GM23338 (cell line): ENCODE data around the gene LRP11. TPM values are rescaled to one million over a fixed set of nuclear protein-coding genes. Genes with fewer than 3 reads are reported as not detected.

Experiments
- ATAC-seq: fragments of 200-7000 bp; cut with Tn5 transposase; 3 replicates; pipeline ENCODE4 v1.9.1; 2020
- DNase-seq: peaks from one replicate; pipeline ENCODE4 v3.0.0-alpha.2; 2015; ENCODE audit warnings: low spot score
- H2AFZ ChIP-seq: fragments of 200-600 bp; sonication (generic); 2 replicates; pipeline ENCODE4 v1.8.0; 2016; ENCODE audit warnings: antibody characterized with exemption, mild to moderate bottlenecking, moderate library complexity
- H3F3A ChIP-seq: fragments of 200-600 bp; sonication (generic); replicated peaks from 2 replicates; pipeline ENCODE4 v1.8.0; 2017; ENCODE audit warnings: antibody characterized with exemption, mixed run types, low read depth
- H3K27ac ChIP-seq: fragments of 200-600 bp; sonication (generic); 2 replicates; pipeline ENCODE4 v1.6.1; 2016; ENCODE audit warnings: low read depth
- H3K27me3 ChIP-seq: fragments of 200-600 bp; sonication (generic); 2 replicates; pipeline ENCODE4 v1.8.0; 2016; ENCODE audit warnings: mild to moderate bottlenecking, mixed run types, moderate library complexity; ENCODE audit not compliant: insufficient read depth
- H3K36me3 ChIP-seq: fragments of 200-600 bp; sonication (generic); 2 replicates; pipeline ENCODE4 v1.8.0; 2016; ENCODE audit warnings: mild to moderate bottlenecking; ENCODE audit not compliant: insufficient read depth
- H3K4me1 ChIP-seq: fragments of 200-600 bp; sonication (generic); 2 replicates; pipeline ENCODE4 v1.8.0; 2016; ENCODE audit warnings: mild to moderate bottlenecking, moderate library complexity; ENCODE audit not compliant: insufficient read depth
- H3K4me2 ChIP-seq: fragments of 200-600 bp; sonication (generic); 2 replicates; pipeline ENCODE4 v1.7.1; 2017; ENCODE audit warnings: mixed run types
- H3K4me3 ChIP-seq: fragments of 200-600 bp; sonication (generic); 2 replicates; pipeline ENCODE4 v1.6.1; 2016; ENCODE audit warnings: mixed run types
- H3K79me2 ChIP-seq: fragments of 200-600 bp; sonication (generic); replicated peaks from 2 replicates; pipeline ENCODE4 v1.8.0; 2017; ENCODE audit warnings: mild to moderate bottlenecking; ENCODE audit not compliant: insufficient read depth
- H3K9me2 ChIP-seq: fragments of 200-600 bp; sonication (generic); 2 replicates; pipeline ENCODE4 v1.8.0; 2017; ENCODE audit not compliant: insufficient read depth
- H4K20me1 ChIP-seq: fragments of 200-600 bp; sonication (generic); replicated peaks from 2 replicates; pipeline ENCODE4 v1.8.0; 2017; ENCODE audit warnings: mild to moderate bottlenecking; ENCODE audit not compliant: insufficient read depth
- H3K27ac Mint-ChIP-seq: 2 replicates; pipeline ENCODE4 v1.8.0; 2020; ENCODE audit warnings: inconsistent platforms, mild to moderate bottlenecking, moderate library complexity, mixed read lengths
- H3K27me3 Mint-ChIP-seq: 3 replicates; pipeline ENCODE4 v1.8.0; 2022; ENCODE audit warnings: low read depth, mild to moderate bottlenecking, moderate library complexity, mixed read lengths, inconsistent platforms; ENCODE audit not compliant: insufficient read depth, poor library complexity
- H3K36me3 Mint-ChIP-seq: 3 replicates; pipeline ENCODE4 v1.8.0; 2021; ENCODE audit warnings: low read depth, mild to moderate bottlenecking, inconsistent platforms, moderate library complexity, mixed read lengths
- H3K4me1 Mint-ChIP-seq: 3 replicates; pipeline ENCODE4 v1.8.0; 2020; ENCODE audit warnings: mild to moderate bottlenecking, inconsistent platforms, mixed read lengths
- H3K4me3 Mint-ChIP-seq: 3 replicates; pipeline ENCODE4 v1.8.0; 2021; ENCODE audit warnings: moderate library complexity, mild to moderate bottlenecking, inconsistent platforms, mixed read lengths
- H3K9me3 Mint-ChIP-seq: 3 replicates; pipeline ENCODE4 v1.8.0; 2020; ENCODE audit warnings: moderate library complexity, mild to moderate bottlenecking, inconsistent platforms, mixed read lengths
- CREB1 ChIP-seq: fragments of 250-450 bp; sonication (Bioruptor Pico); IDR thresholded peaks from 2 replicates; pipeline ENCODE4 v1.5.0; 2020; ENCODE audit warnings: low read depth, mild to moderate bottlenecking, moderate library complexity
- EZH2 ChIP-seq: fragments of 200-600 bp; sonication (generic); IDR thresholded peaks from one replicate; pipeline ENCODE4 v1.8.0; 2017; ENCODE audit warnings: antibody characterized with exemption, mild to moderate bottlenecking, low read depth; ENCODE audit not compliant: unreplicated experiment
- JUNB ChIP-seq: IDR thresholded peaks from one replicate; pipeline ENCODE4 v1.6.1; 2016; ENCODE audit warnings: antibody characterized with exemption; ENCODE audit not compliant: unreplicated experiment
- NANOG ChIP-seq: IDR thresholded peaks from 2 replicates; pipeline ENCODE4 v1.6.1; 2016; ENCODE audit warnings: antibody characterized with exemption, borderline replicate concordance
- POLR2AphosphoS5 ChIP-seq: IDR thresholded peaks from 2 replicates; pipeline ENCODE4 v1.6.1; 2016; ENCODE audit warnings: antibody characterized with exemption, low read depth
- STAT1 ChIP-seq: IDR thresholded peaks from one replicate; pipeline ENCODE4 v1.6.1; 2016; ENCODE audit warnings: antibody characterized with exemption; ENCODE audit not compliant: unreplicated experiment
- ZNF114 ChIP-seq: fragments of 250-450 bp; sonication (Bioruptor Pico); IDR thresholded peaks from 2 replicates; pipeline ENCODE4 v1.5.0; 2020; ENCODE audit warnings: mild to moderate bottlenecking, moderate library complexity
- ZNF331 ChIP-seq: fragments of 250-450 bp; sonication (Bioruptor Pico); IDR thresholded peaks from 2 replicates; pipeline ENCODE4 v1.5.0; 2020; ENCODE audit warnings: low read depth, mild to moderate bottlenecking, moderate library complexity
- polyA plus RNA-seq: library from polyadenylated mRNA; unstranded; fragments of >200 nt; fragmentation: Nextera tagmentation; extraction: Ambion mirVana; gene quantifications from 2 replicates; pipeline ENCODE4 v1.2.1, GENCODE V29; 2016
- total RNA-seq: library from RNA; depleted of rRNA; stranded (reverse); fragments of >200 nt; shearing (Covaris generic); gene quantifications from 2 replicates; pipeline ENCODE4 v1.2.3, GENCODE V29; 2014
- TF ChIP-seq, protein P1 (sequence below): fragments of 250-450 bp; sonication (Bioruptor Pico); IDR thresholded peaks from 2 replicates; pipeline ENCODE4 v1.5.0; 2020; ENCODE audit warnings: mild to moderate bottlenecking, moderate library complexity
- TF ChIP-seq, protein P2 (sequence below): IDR thresholded peaks from one replicate; pipeline ENCODE4 v1.6.1; 2018; ENCODE audit warnings: antibody characterized with exemption; ENCODE audit not compliant: unreplicated experiment

LRP11 gene
- total and polyA plus RNA-seq, 2 experiments from 2014 or later = 10.8 to 37.1 TPM

DNA sequence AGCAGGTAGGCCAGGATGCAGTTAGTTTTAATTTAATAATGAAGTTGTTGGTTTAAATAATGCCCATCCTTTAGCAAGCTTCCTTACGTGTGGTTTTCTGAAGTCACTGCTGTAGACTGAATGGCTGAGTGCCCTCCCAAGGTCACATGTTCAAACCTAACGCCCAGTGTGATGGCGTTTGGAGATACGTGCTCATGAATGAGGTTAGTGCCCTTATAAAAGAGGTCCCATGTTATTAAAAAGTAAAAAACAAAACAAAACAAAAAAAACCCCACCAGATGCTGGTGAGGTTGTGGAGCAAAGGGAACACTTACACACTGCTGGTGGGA lies 16.3 kb downstream of the LRP11 start (continued):
- TF ChIP-seq EZH2 = no peak
- no peak for TF ChIP-seq ZNF331 (CRISPR knock-in tag)

DNA sequence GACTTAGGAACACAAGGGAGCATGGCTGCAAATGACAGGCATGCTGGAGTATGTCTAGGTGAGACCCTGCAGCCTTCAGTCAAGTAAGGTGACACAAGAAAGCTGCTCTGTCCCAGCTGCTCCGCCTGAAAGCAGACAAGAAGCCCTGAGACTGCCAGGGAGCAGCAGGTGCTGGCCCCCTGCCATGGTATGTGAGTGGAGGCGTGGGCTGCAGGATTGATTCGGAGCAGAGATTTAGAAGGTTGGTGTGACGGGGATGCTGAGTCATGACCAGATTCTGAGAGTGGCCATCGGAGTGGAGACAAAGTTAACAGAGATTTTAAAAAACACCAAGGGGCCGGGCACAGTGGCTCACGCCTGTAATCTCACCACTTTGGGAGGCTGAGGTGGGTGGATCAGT lies 17.8 kb downstream of the LRP11 start:
- ATAC-seq = no peak
- no peaks in the 10 kb centered on the region for H3K9me2 ChIP-seq
- Mint-ChIP-seq H3K27ac (no peak overlapping the region), H3K36me3 (no peaks in the 10 kb centered on the region; the same call in 1 of the 3 replicates), H3K27me3 (peaks cover 6% of the 10 kb centered on the region), H3K9me3 (no peaks in the 10 kb centered on the region), H3K4me3 (no peak overlapping the region), H3K4me1 (no peaks in the 10 kb centered on the region; the same call in 2 of the 3 replicates)
- H3K4me2 ChIP-seq = no peak overlapping the region
- no peaks in the 10 kb centered on the region for H3K79me2 ChIP-seq
- no peaks in the 10 kb centered on the region for H3F3A ChIP-seq
- H2AFZ ChIP-seq = no peak overlapping the region
- H3K4me3 ChIP-seq = no peak overlapping the region
- no peaks in the 10 kb centered on the region for H3K36me3 ChIP-seq
- H3K27ac ChIP-seq = no peak overlapping the region
- DNase-seq = no peak
- TF ChIP-seq ZNF114 (CRISPR knock-in tag) (no peak), POLR2AphosphoS5 (no peak), CREB1 (CRISPR knock-in tag) (no peak), JUNB (no peak), STAT1 (no peak), ZNF331 (CRISPR knock-in tag) (no peak), NANOG (no peak), EZH2 (no peak)
- TF ChIP-seq, protein P1, sequence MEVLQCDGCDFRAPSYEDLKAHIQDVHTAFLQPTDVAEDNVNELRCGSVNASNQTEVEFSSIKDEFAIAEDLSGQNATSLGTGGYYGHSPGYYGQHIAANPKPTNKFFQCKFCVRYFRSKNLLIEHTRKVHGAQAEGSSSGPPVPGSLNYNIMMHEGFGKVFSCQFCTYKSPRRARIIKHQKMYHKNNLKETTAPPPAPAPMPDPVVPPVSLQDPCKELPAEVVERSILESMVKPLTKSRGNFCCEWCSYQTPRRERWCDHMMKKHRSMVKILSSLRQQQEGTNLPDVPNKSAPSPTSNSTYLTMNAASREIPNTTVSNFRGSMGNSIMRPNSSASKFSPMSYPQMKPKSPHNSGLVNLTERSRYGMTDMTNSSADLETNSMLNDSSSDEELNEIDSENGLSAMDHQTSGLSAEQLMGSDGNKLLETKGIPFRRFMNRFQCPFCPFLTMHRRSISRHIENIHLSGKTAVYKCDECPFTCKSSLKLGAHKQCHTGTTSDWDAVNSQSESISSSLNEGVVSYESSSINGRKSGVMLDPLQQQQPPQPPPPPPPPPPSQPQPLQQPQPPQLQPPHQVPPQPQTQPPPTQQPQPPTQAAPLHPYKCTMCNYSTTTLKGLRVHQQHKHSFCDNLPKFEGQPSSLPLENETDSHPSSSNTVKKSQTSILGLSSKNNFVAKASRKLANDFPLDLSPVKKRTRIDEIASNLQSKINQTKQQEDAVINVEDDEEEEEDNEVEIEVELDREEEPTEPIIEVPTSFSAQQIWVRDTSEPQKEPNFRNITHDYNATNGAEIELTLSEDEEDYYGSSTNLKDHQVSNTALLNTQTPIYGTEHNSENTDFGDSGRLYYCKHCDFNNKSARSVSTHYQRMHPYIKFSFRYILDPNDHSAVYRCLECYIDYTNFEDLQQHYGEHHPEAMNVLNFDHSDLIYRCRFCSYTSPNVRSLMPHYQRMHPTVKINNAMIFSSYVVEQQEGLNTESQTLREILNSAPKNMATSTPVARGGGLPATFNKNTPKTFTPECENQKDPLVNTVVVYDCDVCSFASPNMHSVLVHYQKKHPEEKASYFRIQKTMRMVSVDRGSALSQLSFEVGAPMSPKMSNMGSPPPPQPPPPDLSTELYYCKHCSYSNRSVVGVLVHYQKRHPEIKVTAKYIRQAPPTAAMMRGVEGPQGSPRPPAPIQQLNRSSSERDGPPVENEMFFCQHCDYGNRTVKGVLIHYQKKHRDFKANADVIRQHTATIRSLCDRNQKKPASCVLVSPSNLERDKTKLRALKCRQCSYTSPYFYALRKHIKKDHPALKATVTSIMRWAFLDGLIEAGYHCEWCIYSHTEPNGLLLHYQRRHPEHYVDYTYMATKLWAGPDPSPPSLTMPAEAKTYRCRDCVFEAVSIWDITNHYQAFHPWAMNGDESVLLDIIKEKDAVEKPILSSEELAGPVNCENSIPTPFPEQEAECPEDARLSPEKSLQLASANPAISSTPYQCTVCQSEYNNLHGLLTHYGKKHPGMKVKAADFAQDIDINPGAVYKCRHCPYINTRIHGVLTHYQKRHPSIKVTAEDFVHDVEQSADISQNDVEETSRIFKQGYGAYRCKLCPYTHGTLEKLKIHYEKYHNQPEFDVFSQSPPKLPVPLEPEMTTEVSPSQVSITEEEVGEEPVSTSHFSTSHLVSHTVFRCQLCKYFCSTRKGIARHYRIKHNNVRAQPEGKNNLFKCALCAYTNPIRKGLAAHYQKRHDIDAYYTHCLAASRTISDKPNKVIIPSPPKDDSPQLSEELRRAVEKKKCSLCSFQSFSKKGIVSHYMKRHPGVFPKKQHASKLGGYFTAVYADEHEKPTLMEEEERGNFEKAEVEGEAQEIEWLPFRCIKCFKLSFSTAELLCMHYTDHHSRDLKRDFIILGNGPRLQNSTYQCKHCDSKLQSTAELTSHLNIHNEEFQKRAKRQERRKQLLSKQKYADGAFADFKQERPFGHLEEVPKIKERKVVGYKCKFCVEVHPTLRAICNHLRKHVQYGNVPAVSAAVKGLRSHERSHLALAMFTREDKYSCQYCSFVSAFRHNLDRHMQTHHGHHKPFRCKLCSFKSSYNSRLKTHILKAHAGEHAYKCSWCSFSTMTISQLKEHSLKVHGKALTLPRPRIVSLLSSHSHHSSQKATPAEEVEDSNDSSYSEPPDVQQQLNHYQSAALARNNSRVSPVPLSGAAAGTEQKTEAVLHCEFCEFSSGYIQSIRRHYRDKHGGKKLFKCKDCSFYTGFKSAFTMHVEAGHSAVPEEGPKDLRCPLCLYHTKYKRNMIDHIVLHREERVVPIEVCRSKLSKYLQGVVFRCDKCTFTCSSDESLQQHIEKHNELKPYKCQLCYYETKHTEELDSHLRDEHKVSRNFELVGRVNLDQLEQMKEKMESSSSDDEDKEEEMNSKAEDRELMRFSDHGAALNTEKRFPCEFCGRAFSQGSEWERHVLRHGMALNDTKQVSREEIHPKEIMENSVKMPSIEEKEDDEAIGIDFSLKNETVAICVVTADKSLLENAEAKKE (CRISPR knock-in tag) = no peak
- TF ChIP-seq, protein P2, sequence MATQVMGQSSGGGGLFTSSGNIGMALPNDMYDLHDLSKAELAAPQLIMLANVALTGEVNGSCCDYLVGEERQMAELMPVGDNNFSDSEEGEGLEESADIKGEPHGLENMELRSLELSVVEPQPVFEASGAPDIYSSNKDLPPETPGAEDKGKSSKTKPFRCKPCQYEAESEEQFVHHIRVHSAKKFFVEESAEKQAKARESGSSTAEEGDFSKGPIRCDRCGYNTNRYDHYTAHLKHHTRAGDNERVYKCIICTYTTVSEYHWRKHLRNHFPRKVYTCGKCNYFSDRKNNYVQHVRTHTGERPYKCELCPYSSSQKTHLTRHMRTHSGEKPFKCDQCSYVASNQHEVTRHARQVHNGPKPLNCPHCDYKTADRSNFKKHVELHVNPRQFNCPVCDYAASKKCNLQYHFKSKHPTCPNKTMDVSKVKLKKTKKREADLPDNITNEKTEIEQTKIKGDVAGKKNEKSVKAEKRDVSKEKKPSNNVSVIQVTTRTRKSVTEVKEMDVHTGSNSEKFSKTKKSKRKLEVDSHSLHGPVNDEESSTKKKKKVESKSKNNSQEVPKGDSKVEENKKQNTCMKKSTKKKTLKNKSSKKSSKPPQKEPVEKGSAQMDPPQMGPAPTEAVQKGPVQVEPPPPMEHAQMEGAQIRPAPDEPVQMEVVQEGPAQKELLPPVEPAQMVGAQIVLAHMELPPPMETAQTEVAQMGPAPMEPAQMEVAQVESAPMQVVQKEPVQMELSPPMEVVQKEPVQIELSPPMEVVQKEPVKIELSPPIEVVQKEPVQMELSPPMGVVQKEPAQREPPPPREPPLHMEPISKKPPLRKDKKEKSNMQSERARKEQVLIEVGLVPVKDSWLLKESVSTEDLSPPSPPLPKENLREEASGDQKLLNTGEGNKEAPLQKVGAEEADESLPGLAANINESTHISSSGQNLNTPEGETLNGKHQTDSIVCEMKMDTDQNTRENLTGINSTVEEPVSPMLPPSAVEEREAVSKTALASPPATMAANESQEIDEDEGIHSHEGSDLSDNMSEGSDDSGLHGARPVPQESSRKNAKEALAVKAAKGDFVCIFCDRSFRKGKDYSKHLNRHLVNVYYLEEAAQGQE = no peak
- no peaks in the 10 kb centered on the region for H3K27me3 ChIP-seq
- H4K20me1 ChIP-seq = no peaks in the 10 kb centered on the region; the same call in 1 of the 2 replicates
- H3K4me1 ChIP-seq = no peaks in the 10 kb centered on the region
